OCI-LY3 (cell line): Measurements from ENCODE around the gene TTC39A.

ENCODE experiments used
- EZH2phosphoT487 ChIP-seq: fragments of 200-600 bp; shearing (Covaris generic); IDR thresholded peaks from 2 replicates; pipeline ENCODE4 v1.6.1; 2018; ENCODE audit warnings: antibody characterized with exemption, mixed run types, low read depth
- TF ChIP-seq, protein P1 (sequence below): fragments of 200-600, 300-600 bp; sonication (generic); IDR thresholded peaks from 2 replicates; pipeline ENCODE4 v1.5.1; 2014; ENCODE audit warnings: antibody characterized with exemption, low read length, low read depth

DNA sequence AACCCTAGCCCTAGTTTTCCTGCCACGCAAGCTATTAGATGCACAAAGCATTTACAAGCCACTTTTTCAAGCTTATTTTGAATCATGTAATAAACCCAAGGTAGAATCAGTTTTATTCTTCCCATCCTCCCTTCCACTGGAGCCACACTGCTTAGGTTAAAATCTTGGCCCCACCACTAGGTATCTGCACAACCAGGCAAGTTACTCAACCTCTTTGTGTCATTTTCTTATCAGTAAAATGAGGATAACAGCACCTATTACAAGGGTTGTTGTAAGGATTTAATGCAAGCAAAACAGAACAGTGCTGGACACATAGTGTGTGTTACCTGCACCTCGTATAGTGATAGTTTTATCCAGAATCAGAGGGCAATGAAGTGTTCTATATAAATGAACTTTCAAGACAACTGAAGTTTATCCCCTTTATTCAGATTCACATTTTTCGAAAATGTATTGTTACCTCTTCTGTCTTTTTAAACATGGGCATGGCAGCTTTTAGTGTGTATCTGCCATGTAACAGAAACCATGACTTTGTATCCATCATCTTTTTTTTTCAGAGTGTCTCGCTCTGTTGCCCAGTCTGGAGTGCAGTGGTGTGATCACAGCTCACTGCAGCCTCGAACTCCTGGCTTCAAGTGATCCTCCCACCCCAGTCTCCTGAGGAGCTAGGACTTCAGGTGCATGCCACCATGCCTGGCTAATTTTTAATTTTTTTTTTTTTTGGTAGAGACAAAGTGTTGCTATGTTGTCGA lies 17.2 kb upstream of the TTC39A start:
- TF ChIP-seq, protein P1, sequence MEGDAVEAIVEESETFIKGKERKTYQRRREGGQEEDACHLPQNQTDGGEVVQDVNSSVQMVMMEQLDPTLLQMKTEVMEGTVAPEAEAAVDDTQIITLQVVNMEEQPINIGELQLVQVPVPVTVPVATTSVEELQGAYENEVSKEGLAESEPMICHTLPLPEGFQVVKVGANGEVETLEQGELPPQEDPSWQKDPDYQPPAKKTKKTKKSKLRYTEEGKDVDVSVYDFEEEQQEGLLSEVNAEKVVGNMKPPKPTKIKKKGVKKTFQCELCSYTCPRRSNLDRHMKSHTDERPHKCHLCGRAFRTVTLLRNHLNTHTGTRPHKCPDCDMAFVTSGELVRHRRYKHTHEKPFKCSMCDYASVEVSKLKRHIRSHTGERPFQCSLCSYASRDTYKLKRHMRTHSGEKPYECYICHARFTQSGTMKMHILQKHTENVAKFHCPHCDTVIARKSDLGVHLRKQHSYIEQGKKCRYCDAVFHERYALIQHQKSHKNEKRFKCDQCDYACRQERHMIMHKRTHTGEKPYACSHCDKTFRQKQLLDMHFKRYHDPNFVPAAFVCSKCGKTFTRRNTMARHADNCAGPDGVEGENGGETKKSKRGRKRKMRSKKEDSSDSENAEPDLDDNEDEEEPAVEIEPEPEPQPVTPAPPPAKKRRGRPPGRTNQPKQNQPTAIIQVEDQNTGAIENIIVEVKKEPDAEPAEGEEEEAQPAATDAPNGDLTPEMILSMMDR: no peak
- no peak for TF ChIP-seq EZH2phosphoT487
